T follicular helper cell (primary cell): ENCODE measurements around the gene OR51L1.
"Not testable (repeated sequence)": the region's sequence is repeated elsewhere in the genome, so short reads cannot be mapped to it uniquely, and the experiment has no call there.

Experiments used
- DNase-seq: peaks from one replicate; pipeline ENCODE4 v3.0.0-alpha.2; 2020; ENCODE audit warnings: low read depth
- total RNA-seq, 2 experiments: gene quantifications; one replicate each; lab custom pipeline; 2026; lab: John Stamatoyannopoulos, UW

OR51L1 gene, protein sequence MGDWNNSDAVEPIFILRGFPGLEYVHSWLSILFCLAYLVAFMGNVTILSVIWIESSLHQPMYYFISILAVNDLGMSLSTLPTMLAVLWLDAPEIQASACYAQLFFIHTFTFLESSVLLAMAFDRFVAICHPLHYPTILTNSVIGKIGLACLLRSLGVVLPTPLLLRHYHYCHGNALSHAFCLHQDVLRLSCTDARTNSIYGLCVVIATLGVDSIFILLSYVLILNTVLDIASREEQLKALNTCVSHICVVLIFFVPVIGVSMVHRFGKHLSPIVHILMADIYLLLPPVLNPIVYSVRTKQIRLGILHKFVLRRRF
- total RNA-seq: 0 reads per million in 2 experiments

DNA sequence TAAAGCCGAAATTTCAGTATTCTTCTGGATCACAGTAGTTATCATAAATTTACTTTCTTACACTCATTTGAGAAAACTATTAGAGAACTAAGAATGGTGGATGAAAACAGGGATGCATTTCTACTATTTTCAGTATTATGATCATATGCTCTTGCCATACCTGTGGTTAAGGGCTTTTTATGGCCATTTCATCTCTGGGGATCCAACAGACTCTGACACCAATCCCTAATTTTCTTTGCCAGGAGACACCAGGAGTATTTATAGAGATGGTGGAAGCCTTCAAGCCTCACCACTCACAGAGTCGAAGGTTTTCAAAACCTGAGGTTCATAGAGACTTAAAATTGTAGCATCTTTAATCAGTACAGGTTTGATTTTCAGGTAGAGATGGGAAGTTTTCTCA is at the start of gene OR51L1:
Gene OR51L1 (plus strand): TSS at position 301 of the 400 bp plus-strand sequence. CDS start 4,132 bp downstream, outside the sequence.
- DNase-seq: no peak

DNA sequence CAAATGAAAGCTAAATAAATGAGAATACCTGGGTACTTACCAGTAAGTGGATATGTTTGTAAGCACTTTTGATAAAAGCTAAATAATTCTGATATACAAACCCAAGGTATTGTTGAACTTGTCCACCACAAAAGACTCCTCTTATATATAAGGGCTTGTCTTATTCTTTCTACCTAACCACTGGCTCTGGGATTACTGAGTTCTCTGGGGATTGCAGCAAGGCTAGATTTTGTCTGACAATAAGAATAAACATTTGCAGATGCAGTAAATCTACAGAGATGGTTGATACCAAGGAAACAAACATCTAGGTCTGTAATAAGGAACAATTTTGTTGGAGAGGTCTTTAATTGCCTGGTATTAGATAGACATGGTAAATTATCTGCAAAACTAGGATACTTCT is 47.1 kb upstream of the OR51L1 start, which contains the start of gene OR51A4:
Gene OR51A4 (minus strand): TSS at position 101 of the 400 bp plus-strand sequence. CDS start 505 bp downstream, outside the sequence.
- no peak for DNase-seq

DNA sequence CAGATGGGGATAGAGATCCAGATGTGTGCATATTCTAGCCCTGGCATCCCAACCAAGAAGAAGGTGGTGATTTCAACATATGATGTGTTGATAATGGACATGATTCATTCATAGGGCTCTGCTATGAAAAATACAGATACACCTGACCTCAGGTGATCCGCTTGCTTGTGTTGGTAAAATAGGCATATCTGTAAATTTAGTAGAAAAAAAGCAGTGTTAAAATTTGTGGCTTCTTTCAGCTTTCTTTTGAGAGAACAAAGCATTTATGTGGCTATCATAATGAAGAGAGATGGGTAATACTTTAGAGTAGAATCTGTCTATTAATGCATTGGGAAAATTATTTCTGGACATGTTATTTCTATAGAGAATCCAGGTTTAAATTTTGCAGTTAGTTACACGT is 39.0 kb upstream of the OR51L1 start, which contains the start of gene OR51A2:
Gene OR51A2 (minus strand): TSS at position 101 of the 400 bp plus-strand sequence. CDS start 0 bp downstream, at position 101.
- DNase-seq: not testable (repeated sequence)

DNA sequence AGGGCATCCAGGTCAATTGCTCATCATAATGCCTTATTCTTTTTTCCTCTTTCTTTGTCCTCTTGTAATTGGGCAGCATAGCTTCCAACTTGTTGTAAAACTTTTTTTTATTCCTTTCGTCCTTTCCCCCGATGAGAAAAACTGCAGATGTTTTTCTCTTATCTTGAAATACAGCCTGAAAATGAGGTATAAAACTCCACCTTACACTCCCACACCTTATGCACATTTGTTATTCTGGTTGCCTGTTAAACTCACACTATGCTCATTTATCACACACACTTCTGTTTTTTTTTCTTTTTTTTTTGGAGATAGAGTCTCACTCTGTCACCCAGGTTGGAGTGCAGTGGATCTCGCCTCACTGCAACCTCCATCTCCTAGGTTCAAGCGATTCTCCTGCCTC is 37.3 kb upstream of the OR51L1 start:
- no peak for DNase-seq

DNA sequence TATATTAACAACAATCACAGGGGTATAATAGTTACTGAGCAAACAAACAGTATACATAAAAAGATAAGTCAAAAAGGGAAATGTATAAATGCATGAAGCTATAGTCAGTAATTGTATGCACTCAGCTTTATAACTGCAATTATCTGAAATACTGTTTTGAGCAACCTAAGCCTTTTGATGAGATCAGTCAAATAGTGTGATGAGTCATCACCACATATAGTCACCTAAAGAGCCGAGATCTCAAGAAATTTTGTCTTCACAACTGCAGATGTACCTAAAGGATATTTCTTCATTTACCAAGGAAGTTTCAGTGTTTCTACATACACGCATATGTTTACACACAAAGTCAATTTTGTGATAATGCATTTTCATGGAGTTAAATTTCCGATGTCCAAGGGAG is 33.8 kb upstream of the OR51L1 start:
- DNase-seq: no peak

DNA sequence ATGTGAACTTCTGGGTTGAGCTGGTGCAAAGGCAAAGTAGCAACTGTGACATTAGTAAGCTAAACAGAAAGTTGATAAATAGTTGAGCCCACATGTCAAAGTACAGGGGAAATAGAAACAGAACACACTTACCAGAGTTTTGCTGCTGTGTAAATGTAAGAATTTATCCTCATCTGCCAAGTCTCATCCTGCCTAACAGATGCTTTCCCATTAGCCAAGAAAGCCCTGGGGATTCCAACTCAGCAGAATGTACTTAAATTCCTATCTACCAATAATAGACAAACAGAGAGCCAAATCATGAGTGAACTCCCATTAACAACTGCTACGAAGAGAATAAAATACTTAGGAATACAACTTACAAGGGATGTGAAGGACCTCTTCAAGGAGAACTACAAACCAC is 31.8 kb upstream of the OR51L1 start:
- DNase-seq: no peak

DNA sequence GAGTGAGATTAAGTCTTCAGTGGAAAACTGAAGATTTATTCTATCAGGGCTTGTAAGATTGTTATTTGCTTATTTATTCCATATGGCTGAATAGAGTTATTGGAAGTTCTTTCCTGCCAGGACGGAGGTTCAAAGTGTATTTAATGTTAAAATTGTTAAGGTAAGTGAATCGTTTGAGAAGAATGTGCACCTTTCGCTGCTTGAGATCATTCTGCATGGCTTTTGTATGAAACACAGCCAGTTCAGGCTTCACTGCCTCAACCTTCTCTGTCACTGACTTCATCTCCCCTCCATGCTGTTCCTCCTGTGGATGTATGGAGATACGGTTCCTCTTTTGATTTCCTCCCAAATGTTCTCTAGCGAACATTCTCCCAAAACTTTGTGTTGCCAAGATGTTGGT is 19.2 kb upstream of the OR51L1 start:
- DNase-seq: no peak

DNA sequence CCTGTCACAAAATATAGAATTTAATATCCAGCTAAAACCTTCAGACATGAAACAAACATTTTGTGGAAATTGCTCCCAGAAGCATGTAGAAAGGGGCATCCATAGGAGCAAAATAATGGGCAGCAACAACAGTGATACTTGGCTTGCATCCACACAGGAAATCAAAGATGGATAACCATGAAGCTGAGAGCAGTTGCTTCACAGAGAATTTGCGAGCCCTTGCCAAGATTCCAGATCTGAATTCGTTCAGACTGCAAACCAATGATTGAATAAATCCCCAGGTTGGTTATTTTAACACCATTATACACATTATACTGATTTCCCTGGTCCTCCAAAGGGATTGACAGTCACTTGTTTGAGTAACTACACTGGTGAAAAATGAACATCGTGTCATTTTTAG is 15.6 kb upstream of the OR51L1 start:
- no peak for DNase-seq

DNA sequence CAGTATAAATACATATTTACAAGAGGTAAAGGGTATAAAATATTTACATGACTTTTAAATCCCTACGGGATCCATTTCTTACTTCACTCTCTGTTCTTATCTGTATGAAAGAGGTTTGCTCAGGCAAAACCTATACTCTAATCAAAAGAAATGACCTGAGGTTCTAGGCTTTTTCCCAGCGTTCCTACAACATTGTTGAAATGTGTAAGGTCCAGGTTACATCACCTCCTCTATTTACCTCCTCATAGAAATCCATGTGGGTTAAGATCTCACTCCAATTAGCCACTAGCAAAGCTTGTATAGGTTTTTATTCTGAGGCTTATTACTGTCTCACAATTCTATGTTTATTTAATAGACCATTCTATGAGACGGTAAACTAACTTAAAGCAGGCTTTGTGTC is 12.0 kb upstream of the OR51L1 start:
- no peak for DNase-seq

DNA sequence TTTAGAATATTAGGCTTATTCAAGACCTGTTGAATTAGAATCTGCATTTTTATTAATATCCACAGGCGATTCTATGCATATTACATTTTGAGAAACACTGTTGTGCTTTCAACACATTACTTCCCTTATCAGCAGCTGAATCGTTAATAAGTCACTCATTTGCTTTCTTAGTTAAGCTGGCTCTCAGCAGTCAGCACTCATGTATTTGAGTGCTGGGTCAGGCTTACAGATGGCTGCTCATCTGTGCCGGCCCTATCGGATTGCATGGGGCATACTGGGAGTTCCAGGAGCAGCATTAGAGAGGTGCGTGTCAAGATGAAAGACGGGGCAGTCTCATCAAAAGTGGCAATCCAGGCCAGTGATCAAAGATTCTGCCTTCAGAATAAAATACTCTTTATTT is 10.8 kb upstream of the OR51L1 start:
- no peak for DNase-seq

DNA sequence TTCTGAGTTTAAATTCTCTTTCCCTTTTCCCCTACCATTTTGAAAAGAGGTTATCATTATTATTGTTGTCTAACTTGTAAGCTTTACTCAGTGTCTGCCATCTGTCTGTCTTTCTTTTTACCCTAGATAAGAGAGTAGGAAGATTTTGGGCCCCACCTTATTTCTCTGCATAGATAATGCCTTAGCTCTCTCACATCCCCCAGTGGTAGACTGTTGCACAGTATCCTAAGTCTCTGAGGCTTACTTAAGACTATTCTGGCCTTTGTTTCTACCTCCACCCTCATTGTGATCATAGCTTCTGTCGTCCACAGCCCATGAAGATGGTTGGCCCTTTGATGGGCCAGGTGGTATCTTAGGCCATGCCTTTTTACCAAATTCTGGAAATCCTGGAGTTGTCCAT is 3.6 kb upstream of the OR51L1 start:
- no peak for DNase-seq

DNA sequence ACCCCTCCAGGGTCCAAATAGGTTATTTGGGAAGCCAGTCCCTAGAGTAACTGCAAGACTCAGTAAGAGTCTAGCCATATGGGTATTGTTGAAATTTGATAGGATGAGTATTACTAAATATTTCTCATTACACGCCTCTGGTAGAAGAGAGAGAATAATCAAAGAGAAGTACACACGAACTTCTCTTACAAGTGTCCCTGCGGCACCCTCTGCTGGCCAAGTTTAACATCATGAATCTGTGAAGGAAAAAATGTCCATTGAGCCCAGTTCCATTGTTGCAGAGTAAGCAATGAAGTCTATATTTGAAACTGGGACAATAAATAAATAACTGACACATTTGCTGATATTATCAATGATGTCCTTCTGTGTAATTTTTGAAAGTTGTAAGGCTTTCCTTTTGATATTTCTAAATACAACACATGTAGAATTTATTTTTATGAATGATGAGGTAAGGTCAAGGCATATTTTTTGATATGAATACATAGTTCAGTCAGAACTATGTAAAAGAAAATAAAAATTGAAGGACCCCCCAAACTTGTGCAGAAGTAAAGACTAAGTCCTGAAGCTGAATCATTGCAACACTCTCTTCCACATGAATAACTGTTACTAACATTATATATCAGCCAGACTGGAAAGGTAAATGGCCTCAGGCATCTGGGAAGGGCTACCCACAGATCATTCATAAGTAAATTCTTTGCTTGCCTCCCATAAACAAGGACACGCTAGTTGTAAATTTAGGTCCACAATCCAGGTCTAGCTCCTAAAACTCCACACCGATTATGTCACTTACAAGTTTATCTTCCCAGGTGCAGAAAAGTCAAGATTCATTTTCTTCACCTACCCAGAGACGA is 10.0 kb downstream of the OR51L1 start:
- DNase-seq: no peak

DNA sequence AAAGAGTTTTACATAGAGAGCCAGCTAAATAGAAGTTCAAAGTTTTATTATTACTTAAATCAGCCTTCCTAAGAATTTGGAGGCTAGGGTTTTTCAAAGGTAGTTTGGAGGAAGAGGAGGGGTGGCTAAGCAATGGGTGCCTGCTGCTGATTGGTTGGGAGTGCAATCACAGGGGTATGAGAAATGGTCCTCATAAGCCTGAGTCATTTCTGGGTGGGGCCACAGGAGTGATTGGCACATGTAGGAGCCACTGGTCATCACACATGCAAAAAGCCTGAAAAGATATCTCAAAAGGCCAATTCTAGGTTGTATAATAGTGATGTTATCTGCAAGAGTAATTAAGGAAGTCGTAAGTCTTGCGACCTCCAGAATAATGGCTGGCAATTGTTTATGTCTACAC is 12.9 kb downstream of the OR51L1 start:
- no peak for DNase-seq

DNA sequence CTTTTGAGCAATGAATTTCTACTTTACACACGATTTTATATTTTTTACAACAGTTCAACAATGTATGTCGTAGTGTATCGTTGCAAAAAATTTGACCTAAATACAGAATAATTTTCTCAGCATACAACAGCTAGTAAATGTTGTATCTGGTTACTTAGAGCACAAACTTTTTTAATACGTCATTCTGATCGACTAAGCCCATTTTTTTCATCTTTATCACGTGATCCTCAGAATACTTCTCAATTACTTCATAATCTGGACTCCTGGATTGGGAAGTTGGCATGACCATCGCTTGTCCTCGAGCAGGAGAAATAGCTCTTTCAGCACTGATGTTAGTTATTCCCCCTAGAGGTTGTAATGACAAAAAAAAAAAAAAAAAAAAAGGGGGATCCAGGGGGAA is 16.6 kb downstream of the OR51L1 start:
- no peak for DNase-seq

DNA sequence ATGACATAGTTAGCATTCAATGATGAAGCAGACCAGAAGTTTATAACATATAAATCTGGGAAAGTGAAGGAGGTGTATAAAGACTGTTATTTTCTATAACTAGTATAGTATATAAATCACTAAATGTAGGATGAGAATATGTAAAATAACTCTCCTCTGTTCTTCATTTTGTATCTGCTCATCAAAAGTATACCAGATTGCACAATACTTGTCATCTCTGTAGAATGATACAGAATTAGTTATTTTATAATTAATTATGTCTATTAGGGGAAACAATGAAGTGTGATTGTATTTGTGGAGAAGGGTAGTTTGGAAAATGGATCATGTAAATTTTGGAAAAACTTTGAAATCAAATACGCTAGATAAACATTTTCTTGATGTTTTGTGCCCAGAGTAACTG is 18.4 kb downstream of the OR51L1 start:
- DNase-seq: no peak

DNA sequence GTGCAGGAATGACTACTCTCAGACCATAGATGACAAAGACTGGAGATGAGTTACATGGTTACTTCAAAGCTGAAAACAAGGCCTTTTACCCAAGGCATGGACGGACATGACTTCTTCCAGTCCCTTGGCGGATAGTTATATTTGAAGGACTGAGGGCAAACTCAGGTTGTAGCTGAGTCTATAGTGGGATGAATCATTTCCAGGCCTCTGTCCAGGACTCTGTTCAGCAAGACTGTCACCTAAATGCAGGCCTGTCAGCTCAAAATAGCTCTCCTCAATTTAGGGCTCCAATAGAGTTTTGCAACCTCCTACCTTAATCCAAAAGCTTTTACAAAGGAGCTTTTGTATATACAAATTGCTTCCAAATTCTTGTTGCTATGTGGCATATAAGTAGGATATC is 27.3 kb downstream of the OR51L1 start:
- no peak for DNase-seq

DNA sequence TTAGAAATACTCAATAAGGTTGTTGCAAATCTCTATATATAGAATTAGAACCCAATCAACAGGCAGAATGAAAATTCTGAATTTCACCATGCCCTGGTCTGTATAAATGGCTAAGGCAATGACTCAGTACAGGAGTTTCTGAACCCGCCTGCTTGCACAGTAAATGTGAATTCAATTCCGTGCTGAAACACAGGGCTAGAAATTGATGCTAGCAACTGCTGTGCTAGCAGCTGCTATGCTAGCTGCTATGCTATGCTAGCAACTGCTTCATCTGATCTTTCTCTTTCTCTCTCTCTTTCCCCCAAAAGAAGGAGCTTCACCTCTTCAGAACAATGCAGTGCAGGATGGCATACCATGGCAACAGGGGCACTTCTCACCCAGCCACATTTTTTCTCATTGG is 42.0 kb downstream of the OR51L1 start:
- no peak for DNase-seq

DNA sequence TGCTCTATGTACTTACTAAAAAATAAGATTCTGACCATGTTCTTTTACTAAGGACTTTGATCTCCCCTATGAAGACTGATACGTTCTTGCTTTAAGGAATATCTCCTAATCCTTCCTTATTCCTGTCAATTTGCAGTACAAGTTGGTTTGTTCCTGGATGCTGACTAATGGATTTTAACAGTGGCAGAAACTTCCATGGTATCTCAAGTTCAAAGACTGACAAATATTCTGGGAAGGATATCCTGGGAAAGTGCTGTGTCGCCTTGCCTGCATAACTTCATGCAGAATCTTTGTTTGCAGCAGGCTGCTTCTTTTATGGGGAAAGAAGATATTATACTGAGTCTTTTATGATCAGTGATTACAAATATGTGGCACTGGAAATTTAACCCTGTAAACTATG is 43.3 kb downstream of the OR51L1 start:
- DNase-seq: no peak

DNA sequence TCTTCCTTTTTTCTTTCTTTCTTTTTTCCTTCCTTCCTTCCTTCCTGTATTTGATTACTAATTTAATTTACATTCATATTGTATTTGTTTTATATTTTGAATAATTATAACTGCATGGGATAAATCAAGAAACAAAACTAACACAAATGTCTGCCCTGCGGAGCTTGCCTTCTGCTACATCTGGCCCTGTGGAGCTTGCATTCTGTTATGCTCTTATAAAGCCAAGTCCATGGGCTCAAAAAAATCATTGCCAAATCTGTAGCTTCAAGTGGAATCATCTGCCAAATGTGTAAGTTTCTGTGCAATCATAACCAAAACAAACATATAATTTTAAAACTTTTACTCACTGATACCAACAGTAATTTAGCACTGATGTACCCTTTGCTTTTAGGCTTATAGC is 43.7 kb downstream of the OR51L1 start:
- DNase-seq: no peak

DNA sequence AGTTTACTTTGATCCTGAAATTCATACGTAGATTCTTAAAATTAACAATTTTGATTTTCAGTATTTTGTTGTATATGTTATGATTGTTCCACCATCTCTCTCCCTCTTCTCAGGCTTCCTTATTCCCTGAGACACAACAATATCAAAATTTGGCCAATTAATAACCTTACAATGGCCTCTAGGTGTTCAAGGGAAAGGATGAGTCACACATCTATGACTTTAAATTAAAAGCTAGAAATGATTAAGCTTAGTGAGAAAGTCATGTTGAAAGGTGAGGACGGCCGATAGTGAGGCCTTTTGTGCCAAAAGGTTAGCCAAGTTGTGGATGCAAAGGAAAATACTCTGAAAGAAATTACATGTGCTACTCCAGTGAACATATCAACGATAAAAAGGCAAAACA is 46.2 kb downstream of the OR51L1 start:
- DNase-seq: no peak

DNA sequence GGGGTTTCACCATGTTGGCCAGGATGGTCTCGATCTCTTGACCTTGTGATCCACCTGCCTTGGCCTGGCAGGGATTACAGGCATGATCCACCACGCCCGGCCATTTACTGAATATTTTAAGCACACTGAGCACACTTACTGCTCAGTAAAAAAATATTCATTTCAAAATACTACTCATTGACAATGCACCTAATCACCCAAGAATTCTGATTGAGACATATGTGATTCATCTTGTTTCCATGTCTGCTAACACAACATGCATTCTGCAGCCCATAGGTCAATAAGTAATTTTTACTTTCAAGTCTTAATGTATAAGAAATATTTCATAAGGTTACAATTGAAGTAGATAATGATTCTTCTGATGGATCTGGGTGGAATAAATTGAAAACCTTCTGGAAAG is 47.4 kb downstream of the OR51L1 start:
- no peak for DNase-seq

DNA sequence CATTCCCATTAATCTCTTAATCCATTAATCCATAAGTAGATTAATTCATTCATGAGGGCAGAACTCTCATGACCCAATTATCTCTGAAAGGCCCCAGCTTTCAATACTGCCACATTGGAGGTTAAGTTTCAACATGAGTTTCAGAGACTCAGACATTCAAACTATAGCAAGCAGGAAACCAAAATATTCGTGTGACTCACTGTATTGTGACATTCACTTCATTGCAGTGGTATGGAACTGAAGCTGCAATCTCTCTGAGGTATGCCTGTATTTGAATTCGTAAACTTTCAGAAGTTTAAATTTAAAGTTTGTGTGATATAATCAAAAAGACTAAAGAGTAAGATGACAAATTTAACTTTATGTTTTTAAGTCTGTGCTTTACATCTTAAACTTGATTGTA is 48.7 kb downstream of the OR51L1 start:
- no peak for DNase-seq

DNA sequence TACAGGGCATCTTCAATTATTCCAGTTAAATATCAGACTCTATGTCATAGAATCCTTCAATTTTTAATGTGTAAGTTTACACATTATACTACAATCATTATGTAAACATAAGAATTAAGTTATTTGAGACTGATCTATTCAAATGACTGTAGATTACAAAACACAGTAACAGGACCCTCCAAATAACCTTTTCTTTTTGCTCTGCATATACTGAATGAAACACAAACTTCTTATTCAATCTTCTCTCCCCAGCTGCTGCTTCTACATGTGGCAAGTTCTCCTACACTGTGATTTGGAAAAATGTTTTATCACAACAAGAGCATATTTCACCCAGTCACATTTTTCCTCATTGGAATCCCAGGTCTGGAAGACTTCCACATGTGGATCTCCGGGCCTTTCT is 51.6 kb downstream of the OR51L1 start, which contains the start of gene OR52J3:
Gene OR52J3 (plus strand): TSS at position 301 of the 400 bp plus-strand sequence. CDS start 0 bp downstream, at position 301.
- DNase-seq: no peak
